H1 (cell line): ENCODE results near the gene OR2V2. TPM values are rescaled to one million over a fixed set of nuclear protein-coding genes. Genes with fewer than 3 reads are reported as not detected.

ENCODE experiments used
- CTCF ChIA-PET: fragments of 300-600 bp; sonication (Branson Sonifier 250); formaldehyde crosslinking; loops from one replicate; lab custom pipeline; 2021; ENCODE audit not compliant: partially characterized antibody; lab: Charles Lee
- POLR2A ChIA-PET: fragments of 300-600 bp; sonication (Branson Sonifier 250); formaldehyde crosslinking; loops from one replicate; lab custom pipeline; 2021; ENCODE audit warnings: inconsistent platforms; ENCODE audit not compliant: partially characterized antibody; lab: Charles Lee
- DNase-seq, 2 experiments: peaks; one replicate each; pipeline versions ENCODE4 v3.0.0 to v3.0.0-alpha.2; 2010 to 2022; ENCODE audit warnings: low spot score in 2 of 2, low read depth in 1 of 2, mixed read lengths in 1 of 2
- FAIRE-seq: peaks from 2 replicates; lab custom pipeline; 2011; peaks lifted over from hg19 to GRCh38; lab: Jason Lieb, UNC
- H2AFZ ChIP-seq: 2 replicates; pipeline ENCODE4 v1.8.1; 2012; ENCODE audit warnings: low read length, inconsistent platforms
- H2AK5ac ChIP-seq: 2 replicates; pipeline ENCODE4 v1.6.1; 2013; ENCODE audit warnings: low read depth, low read length
- H2BK120ac ChIP-seq: replicated peaks from 2 replicates; pipeline ENCODE3; 2013; ENCODE audit warnings: low read depth, low read length, inconsistent platforms
- H2BK12ac ChIP-seq: 2 replicates; pipeline ENCODE4 v1.6.1; 2013; ENCODE audit warnings: low read depth, low read length
- H2BK15ac ChIP-seq: 2 replicates; pipeline ENCODE4 v1.6.1; 2013; ENCODE audit warnings: low read length
- H2BK20ac ChIP-seq: 2 replicates; pipeline ENCODE4 v1.6.1; 2013; ENCODE audit warnings: low read length
- H2BK5ac ChIP-seq: 2 replicates; pipeline ENCODE4 v1.6.1; 2013; ENCODE audit warnings: low read depth, low read length
- H3K14ac ChIP-seq: 2 replicates; pipeline ENCODE4 v1.6.1; 2013; ENCODE audit warnings: inconsistent platforms; ENCODE audit not compliant: insufficient read length
- H3K18ac ChIP-seq: 2 replicates; pipeline ENCODE4 v1.6.1; 2013; ENCODE audit warnings: low read length; ENCODE audit errors: extremely low read depth
- H3K23ac ChIP-seq: 2 replicates; pipeline ENCODE4 v1.6.1; 2013; ENCODE audit warnings: inconsistent platforms; ENCODE audit not compliant: insufficient read length
- H3K23me2 ChIP-seq: 2 replicates; pipeline ENCODE4 v1.6.1; 2013; ENCODE audit warnings: low read depth, low read length
- H3K27ac ChIP-seq: 2 replicates; pipeline ENCODE4 v1.6.1; 2011; ENCODE audit warnings: low read depth, low read length, inconsistent platforms
- H3K27me3 ChIP-seq, 4 experiments: replicated peaks in 1 of 4; 1 replicate in 1 of 4; 2 replicates in 3 of 4; pipeline versions ENCODE4 v1.6.1 to v1.8.1; 2011 to 2013; ENCODE audit warnings: low read length in 3 of 4, mild to moderate bottlenecking in 3 of 4, inconsistent platforms in 2 of 4, mixed read lengths in 2 of 4, moderate library complexity in 1 of 4; ENCODE audit not compliant: control insufficient read depth in 3 of 4, insufficient read depth in 3 of 4; ENCODE audit errors: extremely low read depth in 1 of 4
- H3K36me3 ChIP-seq, 4 experiments: 2 replicates each; pipeline versions ENCODE4 v1.6.1 to v1.8.1; 2011 to 2013; ENCODE audit warnings: mild to moderate bottlenecking in 4 of 4, low read length in 3 of 4, moderate library complexity in 2 of 4, control low read depth in 1 of 4, inconsistent platforms in 1 of 4; ENCODE audit not compliant: insufficient read depth in 4 of 4, control insufficient read depth in 2 of 4
- H3K4ac ChIP-seq: replicated peaks from 2 replicates; pipeline ENCODE3; 2013; ENCODE audit warnings: low read length, low read depth, mixed read lengths, inconsistent platforms; ENCODE audit not compliant: insufficient read length
- H3K4me1 ChIP-seq, 4 experiments: replicated peaks in 1 of 4; 1 replicate in 1 of 4; 2 replicates in 3 of 4; pipeline versions ENCODE4 v1.6.1 to v1.8.1; 2011 to 2013; ENCODE audit warnings: low read length in 3 of 4, inconsistent platforms in 2 of 4, mixed read lengths in 1 of 4; ENCODE audit not compliant: insufficient read depth in 4 of 4, control insufficient read depth in 3 of 4
- H3K4me2 ChIP-seq, 2 experiments: 2 replicates each; pipeline versions ENCODE4 v1.6.1 to v1.8.1; 2011 to 2013; ENCODE audit warnings: low read depth in 2 of 2, low read length in 2 of 2, control low read depth in 1 of 2, inconsistent platforms in 1 of 2, mild to moderate bottlenecking in 1 of 2; ENCODE audit not compliant: insufficient read depth in 1 of 2
- H3K4me3 ChIP-seq, 4 experiments: fragments of 200-600, 300-600 bp in 1 of 4; sonication (generic), shearing (Covaris generic), sonication (Bioruptor Twin) in 1 of 4; 2 replicates each; pipeline versions ENCODE4 v1.5.1 to v1.8.1; 2011 to 2016; ENCODE audit warnings: low read length in 4 of 4, low read depth in 3 of 4, control low read depth in 2 of 4, inconsistent platforms in 2 of 4, mild to moderate bottlenecking in 2 of 4, mixed read lengths in 1 of 4, moderate library complexity in 1 of 4; ENCODE audit not compliant: insufficient read depth in 2 of 4; ENCODE audit errors: extremely low read depth in 1 of 4
- H3K56ac ChIP-seq: replicated peaks from 2 replicates; pipeline ENCODE3; 2013; ENCODE audit warnings: low read depth, mild to moderate bottlenecking, mixed read lengths, low read length, inconsistent platforms; ENCODE audit not compliant: insufficient read length
- H3K79me1 ChIP-seq: 2 replicates; pipeline ENCODE4 v1.6.1; 2013; ENCODE audit warnings: low read depth, low read length, control low read depth
- H3K79me2 ChIP-seq, 2 experiments: 2 replicates each; pipeline versions ENCODE4 v1.6.1 to v1.8.1; 2012 to 2013; ENCODE audit warnings: low read length in 2 of 2, mild to moderate bottlenecking in 2 of 2, inconsistent platforms in 1 of 2; ENCODE audit not compliant: insufficient read depth in 2 of 2, control insufficient read depth in 1 of 2
- H3K9ac ChIP-seq, 4 experiments: replicated peaks in 1 of 4; 1 replicate in 1 of 4; 2 replicates in 3 of 4; pipeline versions ENCODE4 v1.6.1 to v1.8.1; 2011 to 2013; ENCODE audit warnings: low read depth in 3 of 4, low read length in 3 of 4, control low read depth in 2 of 4, mild to moderate bottlenecking in 2 of 4, moderate library complexity in 2 of 4, inconsistent platforms in 1 of 4; ENCODE audit errors: extremely low read depth in 1 of 4
- H3K9me3 ChIP-seq, 2 experiments: 2 replicates each; pipeline versions ENCODE4 v1.6.1 to v1.8.1; 2012 to 2013; ENCODE audit warnings: mild to moderate bottlenecking in 2 of 2, moderate library complexity in 2 of 2, control low read depth in 1 of 2, inconsistent platforms in 1 of 2, low read depth in 1 of 2, low read length in 1 of 2, mixed read lengths in 1 of 2; ENCODE audit not compliant: insufficient read depth in 2 of 2
- H4K20me1 ChIP-seq, 2 experiments: replicated peaks in 1 of 2; 2 replicates each; pipeline versions ENCODE3 to v1.8.1; 2011 to 2013; ENCODE audit warnings: inconsistent platforms in 2 of 2, low read length in 2 of 2, mild to moderate bottlenecking in 1 of 2; ENCODE audit not compliant: insufficient read depth in 2 of 2, control insufficient read depth in 1 of 2
- H4K5ac ChIP-seq: 2 replicates; pipeline ENCODE4 v1.6.1; 2013; ENCODE audit warnings: low read length, low read depth, mixed read lengths, inconsistent platforms; ENCODE audit not compliant: insufficient read length
- H4K8ac ChIP-seq: 2 replicates; pipeline ENCODE4 v1.8.0; 2013; ENCODE audit warnings: mild to moderate bottlenecking, moderate library complexity, low read length, inconsistent platforms; ENCODE audit not compliant: insufficient read depth; ENCODE audit errors: extremely low read depth
- H4K91ac ChIP-seq: replicated peaks from 2 replicates; pipeline ENCODE3; 2013; ENCODE audit warnings: low read length, mixed read lengths, inconsistent platforms; ENCODE audit not compliant: insufficient read length
- BACH1 ChIP-seq: IDR thresholded peaks from 2 replicates; pipeline ENCODE4 v1.6.1; 2012; ENCODE audit warnings: low read length, improper control_type of control experiment
- BRCA1 ChIP-seq: IDR thresholded peaks from 2 replicates; pipeline ENCODE4 v1.6.1; 2012; ENCODE audit warnings: low read depth, low read length, improper control_type of control experiment
- CEBPB ChIP-seq: IDR thresholded peaks from 2 replicates; pipeline ENCODE4 v1.6.1; 2012; ENCODE audit warnings: low read depth, low read length
- HDAC2 ChIP-seq, 2 experiments: fragments of 300-600 bp in 1 of 2; sonication (generic) in 1 of 2; IDR thresholded peaks; 2 replicates each; pipeline ENCODE4 v1.6.1; 2011 to 2012; ENCODE audit warnings: low read depth in 2 of 2, low read length in 2 of 2, mild to moderate bottlenecking in 2 of 2, moderate library complexity in 2 of 2, borderline replicate concordance in 1 of 2, inconsistent platforms in 1 of 2
- KDM1A ChIP-seq: fragments of 200-600, 300-600 bp; sonication (generic); IDR thresholded peaks from 2 replicates; pipeline ENCODE4 v1.7.1; 2016; ENCODE audit warnings: mild to moderate bottlenecking, low read length, borderline replicate concordance
- MAFK ChIP-seq: IDR thresholded peaks from 2 replicates; pipeline ENCODE4 v1.6.1; 2012; ENCODE audit warnings: low read depth, mild to moderate bottlenecking, improper control_type of control experiment, low read length
- TCF12 ChIP-seq: IDR thresholded peaks from 2 replicates; pipeline ENCODE4 v1.6.1; 2011; ENCODE audit warnings: low read depth, mild to moderate bottlenecking, low read length
- TEAD4 ChIP-seq: IDR thresholded peaks from 2 replicates; pipeline ENCODE4 v1.6.1; 2012; ENCODE audit warnings: low read depth, low read length, inconsistent platforms, mixed read lengths
- WGBS, 2 experiments: shearing (Covaris generic) in 1 of 2; methylation state at CpG; one replicate each; pipeline versions ENCODE4 v1.1.6 to v1.1.7; 2013 to 2015; ENCODE audit warnings: low lambda C conversion rate in 2 of 2, mixed read lengths in 2 of 2, inconsistent platforms in 1 of 2, low coverage in 1 of 2, missing lambda C conversion rate in 1 of 2; ENCODE audit not compliant: insufficient replicate concordance in 2 of 2, insufficient coverage in 1 of 2, insufficient read length in 1 of 2; ENCODE audit errors: extremely low coverage in 1 of 2, missing lambda C conversion rate in 1 of 2; 5-methylcytosine and 5-hydroxymethylcytosine counted together
- polyA plus RNA-seq, 7 experiments: library from polyadenylated mRNA; depleted of rRNA in 3 of 7; stranded (reverse) in 5 of 7; unstranded in 2 of 7; fragments of >200 nt in 5 of 7; fragments of 200-250 nt in 2 of 7; gene quantifications; 1 replicate in 5 of 7; 2 replicates in 1 of 7; 4 replicates in 1 of 7; pipeline versions ENCODE4 v1.2.1 to v1.2.3, GENCODE V29; 2011 to 2013; ENCODE audit warnings: missing spikeins in 2 of 7, mixed read lengths in 2 of 7
- total RNA-seq: library from RNA; stranded (reverse); fragmentation: NEBNext Ultra II Directional; extraction: Animal tissue kit (Norgen Biotek cat#: 25700); gene quantifications from 2 replicates; pipeline ENCODE4 v1.2.1, GENCODE V29; 2021
- TF ChIP-seq, protein P1 (sequence below): IDR thresholded peaks from 2 replicates; pipeline ENCODE4 v1.6.1; 2012; ENCODE audit warnings: inconsistent platforms

The OR2V2 gene
- total and polyA plus RNA-seq, 2 of the 8 experiments (the other 6 are each of a cell fraction or from before 2014, with no cell fraction given): not detected

DNA sequence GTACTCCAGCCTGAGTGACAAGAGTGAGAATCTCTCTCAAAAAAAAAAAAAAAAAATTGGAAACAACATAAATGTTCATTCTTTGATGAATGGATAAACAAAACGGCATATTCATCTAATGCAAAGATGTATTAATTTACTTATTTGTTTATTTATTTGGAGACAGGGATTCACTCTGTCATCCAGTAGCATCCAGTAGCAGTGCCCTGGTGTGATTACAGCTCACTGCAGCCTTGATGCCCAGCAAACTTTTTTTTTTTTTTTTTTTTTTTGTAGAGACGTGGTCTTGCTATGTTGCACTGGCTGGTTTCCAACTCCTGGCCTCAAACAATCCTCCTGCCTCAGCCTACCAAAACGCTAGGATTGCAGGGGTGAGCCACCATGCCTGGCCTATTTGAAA, 24.4 kb downstream of the OR2V2 start:
- Histone ChIP-seq H3K27ac (no peak overlapping the region), H3K14ac (no peak overlapping the region), H3K36me3 (no peaks in the 10 kb centered on the region), H3K79me1 (no peaks in the 10 kb centered on the region), H2BK20ac (no peak overlapping the region), H3K4me2 (no peak overlapping the region; a peak in 1 of 4 replicates), H3K23me2 (peaks cover 19% of the 10 kb centered on the region), H2BK120ac (no peak overlapping the region), H3K79me2 (no peaks in the 10 kb centered on the region), H3K9me3 (no peaks in the 10 kb centered on the region), H3K4me3 (no peak overlapping the region), H2AK5ac (no peak overlapping the region), H3K9ac (no peak overlapping the region), H3K23ac (no peak overlapping the region), H3K4ac (no peak overlapping the region), H4K91ac (no peak overlapping the region), H3K4me1 (peaks cover 0 to 3% (median 0%) of the 10 kb centered on the region in 4 experiments; a peak in 3 of 7 replicates), H2BK12ac (no peak overlapping the region), H3K27me3 (peaks cover 6 to 35% (median 25%) of the 10 kb centered on the region in 4 experiments; a peak in 6 of 7 replicates), H3K56ac (no peak overlapping the region), H2AFZ (no peak overlapping the region), H2BK15ac (no peak overlapping the region), H3K18ac (no peak overlapping the region), H4K8ac (no peak overlapping the region), H4K5ac (no peak overlapping the region), H2BK5ac (no peak overlapping the region), H4K20me1 (no peaks in the 10 kb centered on the region)
- no peak for DNase-seq
- no peak for FAIRE-seq
- WGBS, 2 experiments: 58% methylated on average over 2 of the region's 3 CpGs; no CpG with 5 or more reads in 1 of the 2 experiments
- TF ChIP-seq KDM1A: no peak
- no peak for TF ChIP-seq TCF12
- no peak for TF ChIP-seq CEBPB
- TF ChIP-seq, protein P1, sequence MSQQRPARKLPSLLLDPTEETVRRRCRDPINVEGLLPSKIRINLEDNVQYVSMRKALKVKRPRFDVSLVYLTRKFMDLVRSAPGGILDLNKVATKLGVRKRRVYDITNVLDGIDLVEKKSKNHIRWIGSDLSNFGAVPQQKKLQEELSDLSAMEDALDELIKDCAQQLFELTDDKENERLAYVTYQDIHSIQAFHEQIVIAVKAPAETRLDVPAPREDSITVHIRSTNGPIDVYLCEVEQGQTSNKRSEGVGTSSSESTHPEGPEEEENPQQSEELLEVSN: no peak
- no peak for TF ChIP-seq HDAC2 (IDR thresholded peaks at IDR 0.05; ENCODE audit: borderline replicate concordance in 1 of 2, low read depth in 2 of 2, low read length in 2 of 2)
- no peak for TF ChIP-seq BRCA1
- TF ChIP-seq MAFK: no peak
- TF ChIP-seq TEAD4: no peak
- no peak for TF ChIP-seq BACH1
- POLR2A ChIA-PET: interaction anchor here (1.0 to 3.8 kb wide), 2 partner anchors 13 to 73 kb away, joined by 3 to 28 read pairs; no protein-coding TSS in a partner anchor
- CTCF ChIA-PET: interaction anchor here (0.6 to 3.4 kb wide), 7 partner anchors 13 to 956 kb away, joined by 3 to 17 read pairs (median 5); partner anchors contain the start of gene BTNL3
